ENCODE results near the gene GAS1. TPM values are rescaled to one million over a fixed set of nuclear protein-coding genes. Genes with fewer than 3 reads are reported as not detected.

Gene GAS1
- total and polyA plus RNA-seq, 7 donors, result 0.23 to 136 (median 73.4) TPM

- TF ChIP-seq POLR2A (IDR thresholded peaks at IDR 0.05) (no peak), EP300 (IDR thresholded peaks at IDR 0.05) (no peak), POLR2AphosphoS5 (IDR thresholded peaks at IDR 0.05) (no peak)
- TF ChIP-seq, protein P1, sequence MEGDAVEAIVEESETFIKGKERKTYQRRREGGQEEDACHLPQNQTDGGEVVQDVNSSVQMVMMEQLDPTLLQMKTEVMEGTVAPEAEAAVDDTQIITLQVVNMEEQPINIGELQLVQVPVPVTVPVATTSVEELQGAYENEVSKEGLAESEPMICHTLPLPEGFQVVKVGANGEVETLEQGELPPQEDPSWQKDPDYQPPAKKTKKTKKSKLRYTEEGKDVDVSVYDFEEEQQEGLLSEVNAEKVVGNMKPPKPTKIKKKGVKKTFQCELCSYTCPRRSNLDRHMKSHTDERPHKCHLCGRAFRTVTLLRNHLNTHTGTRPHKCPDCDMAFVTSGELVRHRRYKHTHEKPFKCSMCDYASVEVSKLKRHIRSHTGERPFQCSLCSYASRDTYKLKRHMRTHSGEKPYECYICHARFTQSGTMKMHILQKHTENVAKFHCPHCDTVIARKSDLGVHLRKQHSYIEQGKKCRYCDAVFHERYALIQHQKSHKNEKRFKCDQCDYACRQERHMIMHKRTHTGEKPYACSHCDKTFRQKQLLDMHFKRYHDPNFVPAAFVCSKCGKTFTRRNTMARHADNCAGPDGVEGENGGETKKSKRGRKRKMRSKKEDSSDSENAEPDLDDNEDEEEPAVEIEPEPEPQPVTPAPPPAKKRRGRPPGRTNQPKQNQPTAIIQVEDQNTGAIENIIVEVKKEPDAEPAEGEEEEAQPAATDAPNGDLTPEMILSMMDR (IDR thresholded peaks at IDR 0.05), result no peak
- Histone ChIP-seq H3K27ac (no peak overlapping the region), H3K9me3 (no peaks in the 10 kb centered on the region), H3K27me3 (no peaks in the 10 kb centered on the region), H3K4me3 (no peak overlapping the region), H3K36me3 (no peaks in the 10 kb centered on the region), H3K4me1 (peaks cover 0 to 26% (median 17%) of the 10 kb centered on the region in 4 donors)
- intact Hi-C loops (cut with DNase I), result no loop called here
- WGBS, 2 donors, result 66 to 77% methylated on average over 2 of the region's 2 CpGs
- no peak for DNase-seq
These were observed 27.7 kb upstream of the GAS1 start for GRCh38 chr9:86975036-86975435.

GRCh38 chr9:86974421-86974820, 27.1 kb upstream of the GAS1 start:
- H3K27me3 ChIP-seq, result no peaks in the 10 kb centered on the region
- no peak for TF ChIP-seq POLR2A (IDR thresholded peaks at IDR 0.05)
- TF ChIP-seq, protein P1 (IDR thresholded peaks at IDR 0.05), result no peak
- no peak for TF ChIP-seq EP300 (IDR thresholded peaks at IDR 0.05)
- no peak for TF ChIP-seq POLR2AphosphoS5 (IDR thresholded peaks at IDR 0.05)
- DNase-seq, result no peak
- peaks cover 0 to 26% (median 17%) of the 10 kb centered on the region in 4 donors for H3K4me1 ChIP-seq
- H3K9me3 ChIP-seq, result no peaks in the 10 kb centered on the region
- 74 to 85% methylated on average over 2 of the region's 2 CpGs for WGBS, 2 donors
- no peak overlapping the region for H3K4me3 ChIP-seq
- intact Hi-C loops (cut with DNase I), result no loop called here
- H3K27ac ChIP-seq, result no peak overlapping the region
- H3K36me3 ChIP-seq, result no peaks in the 10 kb centered on the region

DNA sequence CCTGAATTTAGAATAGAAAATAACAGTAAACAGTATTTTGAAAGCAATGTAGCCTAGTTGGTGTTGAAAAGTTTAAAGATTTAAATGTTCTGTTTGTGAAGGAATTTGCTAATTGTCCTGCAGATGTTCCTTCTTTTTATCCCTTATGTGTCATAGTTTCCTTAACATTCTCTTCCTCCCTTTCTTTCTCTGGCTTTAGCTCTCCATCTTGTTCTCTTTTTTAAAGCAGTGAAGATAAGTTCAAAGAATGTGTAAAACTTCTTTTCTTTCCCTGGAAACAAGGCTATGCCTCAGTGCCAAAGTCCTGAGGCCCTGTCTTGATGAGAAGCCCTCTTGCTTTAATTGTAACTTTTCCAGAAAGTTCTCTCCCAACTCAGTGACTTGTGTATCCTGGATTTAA, 24.4 kb upstream of the GAS1 start:
- no peak overlapping the region for H3K27ac ChIP-seq
- no peaks in the 10 kb centered on the region for H3K27me3 ChIP-seq
- peaks cover 0 to 13% (median 10%) of the 10 kb centered on the region in 4 donors for H3K4me1 ChIP-seq
- no peaks in the 10 kb centered on the region for H3K9me3 ChIP-seq
- DNase-seq, result no peak
- TF ChIP-seq POLR2AphosphoS5 (IDR thresholded peaks at IDR 0.05) (no peak), EP300 (IDR thresholded peaks at IDR 0.05) (no peak), POLR2A (IDR thresholded peaks at IDR 0.05) (no peak)
- TF ChIP-seq, protein P1 (IDR thresholded peaks at IDR 0.05), result no peak
- H3K4me3 ChIP-seq, result no peak overlapping the region
- intact Hi-C loops (cut with DNase I), result no loop called here
- H3K36me3 ChIP-seq, result no peaks in the 10 kb centered on the region

- WGBS, 2 donors, result 68 to 84% methylated on average over 8 of the region's 8 CpGs
- no peaks in the 10 kb centered on the region for H3K36me3 ChIP-seq
- no peak overlapping the region for H3K4me3 ChIP-seq
- H3K4me1 ChIP-seq, result peaks cover 0 to 23% (median 21%) of the 10 kb centered on the region in 4 donors
- no peaks in the 10 kb centered on the region for H3K9me3 ChIP-seq
- DNase-seq, result no peak
- no peak for TF ChIP-seq EP300 (IDR thresholded peaks at IDR 0.05)
- TF ChIP-seq POLR2A (IDR thresholded peaks at IDR 0.05), result no peak
- TF ChIP-seq POLR2AphosphoS5 (IDR thresholded peaks at IDR 0.05), result no peak
- TF ChIP-seq, protein P1 (IDR thresholded peaks at IDR 0.05), result no peak
- intact Hi-C loops (cut with DNase I), result no loop called here
- no peaks in the 10 kb centered on the region for H3K27me3 ChIP-seq
- no peak overlapping the region for H3K27ac ChIP-seq
These were observed 21.1 kb upstream of the GAS1 start for GRCh38 chr9:86968258-86968920.

Measured in sigmoid colon (tissue), 7 donors.